ENCODE measurements around the gene ZRANB3. TPM values are rescaled to one million over a fixed set of nuclear protein-coding genes. Genes with fewer than 3 reads are reported as not detected.

ZRANB3 gene
- total RNA-seq, 6 donors from 2014 or later = 1.00 to 4.0 (median 2.0) TPM

DNA sequence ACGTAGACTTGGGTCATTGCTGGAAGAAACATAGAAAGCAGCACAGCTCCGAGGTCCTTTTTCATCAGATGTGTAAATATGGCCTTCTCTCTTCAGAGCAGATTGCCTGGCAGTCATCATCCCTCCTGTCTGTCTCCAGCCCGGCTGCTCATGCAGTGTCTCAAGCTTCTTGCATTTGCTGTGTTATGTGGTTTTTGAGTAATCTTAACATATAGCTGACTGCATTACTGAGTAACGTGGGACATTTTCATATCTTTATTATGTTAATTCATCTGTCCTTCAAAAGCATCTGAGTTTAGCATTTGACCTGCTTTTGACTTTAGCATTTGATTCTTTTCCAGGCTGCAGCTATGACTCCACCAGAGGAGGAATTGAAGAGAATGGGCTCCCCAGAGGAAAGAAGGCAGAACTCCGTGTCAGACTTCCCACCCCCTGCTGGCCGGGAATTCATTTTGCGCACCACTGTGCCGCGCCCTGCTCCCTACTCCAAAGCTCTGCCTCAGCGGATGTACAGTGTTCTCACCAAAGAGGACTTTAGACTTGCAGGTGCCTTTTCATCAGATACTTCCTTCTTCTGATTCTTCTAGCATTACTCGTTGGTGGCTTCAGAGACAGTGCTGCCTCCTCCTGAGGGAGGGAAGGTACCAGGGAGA lies 362.7 kb downstream of the ZRANB3 start:
- DNase-seq (no peak), ATAC-seq (ENCODE audit: low FRiP score in 2 of 2) (no peak)
- 94% methylated on average over 11 of the region's 11 CpGs for WGBS, 2 donors
- Histone ChIP-seq H3K4me1 (no peaks in the 10 kb centered on the region), H3K4me3 (no peak overlapping the region), H3K27me3 (no peaks in the 10 kb centered on the region), H3K36me3 (peaks cover 29 to 84% (median 56%) of the 10 kb centered on the region in 4 donors), H3K9me3 (no peaks in the 10 kb centered on the region), H3K27ac (no peak overlapping the region)
- TF ChIP-seq, protein P1, sequence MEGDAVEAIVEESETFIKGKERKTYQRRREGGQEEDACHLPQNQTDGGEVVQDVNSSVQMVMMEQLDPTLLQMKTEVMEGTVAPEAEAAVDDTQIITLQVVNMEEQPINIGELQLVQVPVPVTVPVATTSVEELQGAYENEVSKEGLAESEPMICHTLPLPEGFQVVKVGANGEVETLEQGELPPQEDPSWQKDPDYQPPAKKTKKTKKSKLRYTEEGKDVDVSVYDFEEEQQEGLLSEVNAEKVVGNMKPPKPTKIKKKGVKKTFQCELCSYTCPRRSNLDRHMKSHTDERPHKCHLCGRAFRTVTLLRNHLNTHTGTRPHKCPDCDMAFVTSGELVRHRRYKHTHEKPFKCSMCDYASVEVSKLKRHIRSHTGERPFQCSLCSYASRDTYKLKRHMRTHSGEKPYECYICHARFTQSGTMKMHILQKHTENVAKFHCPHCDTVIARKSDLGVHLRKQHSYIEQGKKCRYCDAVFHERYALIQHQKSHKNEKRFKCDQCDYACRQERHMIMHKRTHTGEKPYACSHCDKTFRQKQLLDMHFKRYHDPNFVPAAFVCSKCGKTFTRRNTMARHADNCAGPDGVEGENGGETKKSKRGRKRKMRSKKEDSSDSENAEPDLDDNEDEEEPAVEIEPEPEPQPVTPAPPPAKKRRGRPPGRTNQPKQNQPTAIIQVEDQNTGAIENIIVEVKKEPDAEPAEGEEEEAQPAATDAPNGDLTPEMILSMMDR (IDR thresholded peaks at IDR 0.05) = no peak
- no peak for TF ChIP-seq EP300 (IDR thresholded peaks at IDR 0.05)
- TF ChIP-seq POLR2A (IDR thresholded peaks at IDR 0.05) = no peak
- no peak for TF ChIP-seq POLR2AphosphoS5 (IDR thresholded peaks at IDR 0.05)

DNA sequence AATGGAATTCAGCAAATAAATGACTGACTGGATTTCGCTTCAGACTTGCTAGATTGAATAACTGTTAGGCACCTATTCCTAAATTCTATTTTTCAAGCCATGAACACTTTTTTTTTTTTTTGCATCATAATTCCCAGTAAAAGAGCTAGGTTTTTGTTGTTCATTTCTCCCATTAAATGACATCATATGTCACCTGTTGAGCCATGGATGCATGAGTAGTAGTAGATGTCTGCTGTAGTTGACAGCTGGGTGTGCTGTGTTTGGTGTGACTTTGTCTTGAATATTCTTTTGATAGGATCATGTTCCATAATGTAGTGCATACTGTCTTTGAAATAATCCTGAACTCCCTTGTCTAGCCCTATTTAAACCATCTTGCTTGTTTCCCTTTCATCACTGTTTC lies 363.7 kb downstream of the ZRANB3 start:
- no peaks in the 10 kb centered on the region for H3K4me1 ChIP-seq
- no peak overlapping the region for H3K27ac ChIP-seq
- no peaks in the 10 kb centered on the region for H3K27me3 ChIP-seq
- TF ChIP-seq POLR2A (IDR thresholded peaks at IDR 0.05) (no peak), POLR2AphosphoS5 (IDR thresholded peaks at IDR 0.05) (no peak)
- TF ChIP-seq, protein P1 (IDR thresholded peaks at IDR 0.05) = no peak
- WGBS, 2 donors = 91% methylated on average over 1 of the region's 1 CpG
- H3K36me3 ChIP-seq = peaks cover 31 to 94% (median 61%) of the 10 kb centered on the region in 4 donors
- H3K4me3 ChIP-seq = no peak overlapping the region
- no peaks in the 10 kb centered on the region for H3K9me3 ChIP-seq
- no peak for ATAC-seq (ENCODE audit: low FRiP score in 2 of 2)
- no peak for DNase-seq

DNA sequence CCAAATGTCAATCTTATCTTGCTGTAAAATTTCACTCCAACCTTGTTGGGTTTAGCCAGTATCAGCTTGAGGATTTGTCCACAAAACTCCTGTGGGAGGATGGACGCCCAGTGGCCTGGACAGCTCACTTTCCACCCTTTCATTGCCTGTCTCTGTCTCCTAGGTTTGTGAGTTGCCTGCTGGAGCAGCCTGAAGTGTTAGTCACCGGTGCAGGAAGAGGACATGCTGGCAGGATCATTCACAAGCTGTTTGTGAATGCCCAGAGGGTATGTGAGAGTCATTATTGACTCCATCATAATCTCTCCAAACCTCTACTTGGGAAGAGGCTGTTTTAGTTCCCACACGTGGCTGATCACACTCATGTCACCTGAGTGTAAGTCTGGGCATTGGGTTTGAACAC lies 366.6 kb downstream of the ZRANB3 start:
- Histone ChIP-seq H3K4me3 (no peak overlapping the region), H3K4me1 (no peaks in the 10 kb centered on the region), H3K36me3 (peaks cover 20 to 78% (median 42%) of the 10 kb centered on the region in 4 donors), H3K9me3 (no peaks in the 10 kb centered on the region), H3K27ac (no peak overlapping the region), H3K27me3 (no peaks in the 10 kb centered on the region)
- TF ChIP-seq, protein P1 (IDR thresholded peaks at IDR 0.05) = no peak
- DNase-seq (no peak), ATAC-seq (ENCODE audit: low FRiP score in 2 of 2) (no peak)
- WGBS, 2 donors = 83 to 86% methylated on average over 3 of the region's 3 CpGs

DNA sequence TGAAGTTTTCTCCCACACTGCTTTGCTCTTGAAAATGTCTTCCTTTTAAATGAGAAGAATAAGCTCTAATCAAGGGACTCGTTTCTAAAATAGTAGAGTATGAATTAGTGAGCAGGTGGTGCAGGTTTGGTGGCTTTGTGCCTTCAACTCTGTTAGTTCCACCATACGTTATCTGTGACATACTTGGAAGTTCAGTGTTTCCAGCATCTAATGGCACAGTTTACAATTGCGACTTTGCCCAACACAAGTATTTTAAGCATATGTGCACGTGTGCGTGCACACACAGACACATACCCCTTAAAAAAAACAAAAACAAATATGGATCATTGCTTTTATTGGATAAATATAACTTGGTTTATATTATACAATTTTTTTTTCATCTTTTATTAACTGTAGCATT lies 367.1 kb downstream of the ZRANB3 start:
- Histone ChIP-seq H3K36me3 (peaks cover 15 to 77% (median 39%) of the 10 kb centered on the region in 4 donors), H3K27me3 (no peaks in the 10 kb centered on the region), H3K27ac (no peak overlapping the region), H3K4me3 (no peak overlapping the region), H3K4me1 (no peaks in the 10 kb centered on the region), H3K9me3 (no peaks in the 10 kb centered on the region)
- ATAC-seq (ENCODE audit: low FRiP score in 2 of 2) (no peak), DNase-seq (no peak)
- 95 to 96% methylated on average over 5 of the region's 5 CpGs for WGBS, 2 donors
- TF ChIP-seq, protein P1 (IDR thresholded peaks at IDR 0.05) = no peak
- TF ChIP-seq POLR2AphosphoS5 (IDR thresholded peaks at IDR 0.05) (no peak), POLR2A (IDR thresholded peaks at IDR 0.05) (no peak)

DNA sequence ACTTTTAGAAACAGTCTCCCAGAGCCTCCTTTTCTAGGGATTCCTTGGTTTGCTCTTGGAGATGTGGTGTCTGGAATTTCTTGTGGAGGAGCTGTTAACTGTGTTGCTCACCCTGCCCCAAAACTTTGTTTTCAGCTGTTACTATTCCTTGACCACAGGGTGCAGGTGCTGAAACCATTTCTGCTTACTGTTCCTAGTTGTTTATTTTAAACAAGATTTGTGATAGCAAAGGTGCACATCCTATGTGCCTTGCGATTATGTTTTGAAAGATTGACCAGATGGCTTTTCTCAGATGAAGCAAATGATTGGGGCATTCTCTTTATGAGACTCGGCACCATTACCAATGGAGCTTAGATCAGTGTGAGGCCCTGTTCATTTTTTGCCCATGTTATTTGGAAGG lies 367.7 kb downstream of the ZRANB3 start:
- 88 to 93% methylated on average over 2 of the region's 2 CpGs for WGBS, 2 donors
- TF ChIP-seq EP300 (IDR thresholded peaks at IDR 0.05) = no peak
- TF ChIP-seq POLR2AphosphoS5 (IDR thresholded peaks at IDR 0.05) = no peak
- no peak for TF ChIP-seq POLR2A (IDR thresholded peaks at IDR 0.05)
- TF ChIP-seq, protein P1 (IDR thresholded peaks at IDR 0.05) = no peak
- ATAC-seq (ENCODE audit: low FRiP score in 2 of 2) = no peak

More for the DNA sequence above, 367.7 kb downstream of the ZRANB3 start:
- Histone ChIP-seq H3K4me3 (no peak overlapping the region), H3K4me1 (no peaks in the 10 kb centered on the region), H3K36me3 (peaks cover 9 to 75% (median 37%) of the 10 kb centered on the region in 4 donors), H3K27me3 (no peaks in the 10 kb centered on the region), H3K27ac (no peak overlapping the region), H3K9me3 (no peaks in the 10 kb centered on the region)
- DNase-seq = no peak
